Glutamatergic neuron (in vitro differentiated cells): ENCODE measurements around the gene SLC17A9. TPM values are rescaled to one million over a fixed set of nuclear protein-coding genes. Genes with fewer than 3 reads are reported as not detected.

Source experiments
- DNase-seq: peaks from one replicate; pipeline ENCODE4 v3.0.0; 2022
- H3K27ac Mint-ChIP-seq: one replicate; pipeline ENCODE4 v1.8.0; 2020; ENCODE audit warnings: mild to moderate bottlenecking, mixed read lengths, inconsistent platforms; ENCODE audit not compliant: unreplicated experiment
- H3K27me3 Mint-ChIP-seq: one replicate; pipeline ENCODE4 v1.8.0; 2020; ENCODE audit warnings: mild to moderate bottlenecking, moderate library complexity, mixed read lengths, inconsistent platforms; ENCODE audit not compliant: unreplicated experiment
- H3K36me3 Mint-ChIP-seq: one replicate; pipeline ENCODE4 v1.8.0; 2020; ENCODE audit warnings: mild to moderate bottlenecking, mixed read lengths, inconsistent platforms; ENCODE audit not compliant: unreplicated experiment
- H3K4me1 Mint-ChIP-seq: one replicate; pipeline ENCODE4 v1.8.0; 2020; ENCODE audit warnings: mild to moderate bottlenecking, low read depth, mixed read lengths, inconsistent platforms; ENCODE audit not compliant: unreplicated experiment
- H3K4me3 Mint-ChIP-seq: one replicate; pipeline ENCODE4 v1.8.0; 2020; ENCODE audit warnings: mild to moderate bottlenecking, mixed read lengths, inconsistent platforms; ENCODE audit not compliant: unreplicated experiment
- H3K9me3 Mint-ChIP-seq: one replicate; pipeline ENCODE4 v1.8.0; 2020; ENCODE audit warnings: mild to moderate bottlenecking, moderate library complexity, mixed read lengths, inconsistent platforms; ENCODE audit not compliant: unreplicated experiment
- total RNA-seq: library from RNA; stranded (reverse); fragmentation: NEBNext Ultra II Directional; extraction: Animal tissue kit (Norgen Biotek cat#: 25700); gene quantifications from one replicate; pipeline ENCODE4 v1.2.1, GENCODE V29; 2021; ENCODE audit not compliant: unreplicated experiment
- TF ChIP-seq, protein P1 (sequence below): fragments of 200-600 bp; sonication (generic); IDR thresholded peaks from one replicate; pipeline ENCODE4 v1.5.0; 2021; ENCODE audit not compliant: partially characterized antibody, unreplicated experiment

The SLC17A9 gene
- total RNA-seq, 1 donor from 2014 or later = 1.8 TPM

DNA sequence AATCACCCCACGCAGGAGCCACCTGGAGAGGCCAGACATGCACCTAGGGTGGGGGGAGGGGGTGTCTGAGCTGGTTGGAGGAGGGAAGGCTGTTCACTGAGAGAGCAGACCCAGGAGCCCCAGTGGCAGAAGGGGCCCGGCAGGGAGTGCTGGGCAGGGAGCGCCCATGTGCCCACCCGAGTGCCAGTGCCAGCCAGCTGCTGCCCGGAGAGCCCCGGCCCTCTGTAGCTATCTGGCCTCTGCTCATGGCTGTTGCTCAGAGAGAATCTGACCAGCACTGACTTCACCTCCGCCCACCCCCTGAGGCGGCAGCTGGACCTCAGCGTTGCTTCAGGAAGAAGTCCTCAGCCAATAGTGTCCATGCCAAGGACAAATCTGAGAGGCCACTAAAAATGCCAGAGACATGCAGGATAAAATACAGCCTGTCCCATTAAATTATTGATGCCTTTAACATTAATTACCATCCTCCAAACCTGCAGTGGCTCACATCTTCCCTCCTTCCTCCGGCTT, 22.8 kb downstream of the SLC17A9 start:
- H3K27ac Mint-ChIP-seq = no peak overlapping the region
- H3K4me3 Mint-ChIP-seq = no peak overlapping the region
- DNase-seq = no peak
- peaks cover 14% of the 10 kb centered on the region for H3K9me3 Mint-ChIP-seq
- TF ChIP-seq, protein P1, sequence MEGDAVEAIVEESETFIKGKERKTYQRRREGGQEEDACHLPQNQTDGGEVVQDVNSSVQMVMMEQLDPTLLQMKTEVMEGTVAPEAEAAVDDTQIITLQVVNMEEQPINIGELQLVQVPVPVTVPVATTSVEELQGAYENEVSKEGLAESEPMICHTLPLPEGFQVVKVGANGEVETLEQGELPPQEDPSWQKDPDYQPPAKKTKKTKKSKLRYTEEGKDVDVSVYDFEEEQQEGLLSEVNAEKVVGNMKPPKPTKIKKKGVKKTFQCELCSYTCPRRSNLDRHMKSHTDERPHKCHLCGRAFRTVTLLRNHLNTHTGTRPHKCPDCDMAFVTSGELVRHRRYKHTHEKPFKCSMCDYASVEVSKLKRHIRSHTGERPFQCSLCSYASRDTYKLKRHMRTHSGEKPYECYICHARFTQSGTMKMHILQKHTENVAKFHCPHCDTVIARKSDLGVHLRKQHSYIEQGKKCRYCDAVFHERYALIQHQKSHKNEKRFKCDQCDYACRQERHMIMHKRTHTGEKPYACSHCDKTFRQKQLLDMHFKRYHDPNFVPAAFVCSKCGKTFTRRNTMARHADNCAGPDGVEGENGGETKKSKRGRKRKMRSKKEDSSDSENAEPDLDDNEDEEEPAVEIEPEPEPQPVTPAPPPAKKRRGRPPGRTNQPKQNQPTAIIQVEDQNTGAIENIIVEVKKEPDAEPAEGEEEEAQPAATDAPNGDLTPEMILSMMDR = no peak
- peaks cover 7% of the 10 kb centered on the region for H3K27me3 Mint-ChIP-seq
- H3K4me1 Mint-ChIP-seq = peaks cover 28% of the 10 kb centered on the region
- no peaks in the 10 kb centered on the region for H3K36me3 Mint-ChIP-seq

DNA sequence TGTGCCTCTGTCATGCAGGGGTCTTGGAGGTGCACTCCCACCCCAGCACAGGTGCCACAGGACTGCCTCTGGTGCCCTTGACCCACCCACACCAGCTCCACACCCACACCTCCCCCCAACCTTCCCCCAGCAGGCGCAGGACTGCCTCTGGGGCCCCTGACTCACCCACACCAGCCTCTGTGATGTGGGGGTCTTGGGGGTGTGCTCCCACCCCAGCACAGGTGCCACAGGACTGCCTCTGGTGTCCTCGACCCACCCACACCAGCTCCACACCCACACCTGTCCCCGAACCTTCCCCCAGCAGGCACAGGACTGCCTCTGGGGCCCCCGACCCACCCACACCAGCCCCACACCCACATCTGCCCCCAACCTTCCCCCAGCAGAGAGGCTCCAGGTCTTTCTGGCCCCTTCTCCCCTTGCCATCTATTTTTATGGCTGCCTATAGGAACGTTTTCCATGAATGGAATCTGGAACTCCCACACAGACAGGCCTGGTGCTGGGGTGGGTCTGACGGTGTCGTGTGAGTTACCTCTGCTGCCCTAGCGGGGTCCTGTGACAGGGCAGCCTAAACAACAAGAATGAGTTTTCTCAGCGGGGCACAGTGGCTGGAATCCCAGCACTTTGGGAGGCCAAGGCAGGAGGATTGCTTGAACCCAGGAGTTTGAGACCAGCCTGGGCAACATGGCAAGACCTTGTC, 23.5 kb downstream of the SLC17A9 start:
- TF ChIP-seq, protein P1 = no peak
- Mint-ChIP-seq H3K27me3 (peaks cover 10% of the 10 kb centered on the region), H3K4me1 (peaks cover 32% of the 10 kb centered on the region), H3K4me3 (peak overlapping the region; percentile 42), H3K9me3 (peaks cover 17% of the 10 kb centered on the region), H3K27ac (peak overlapping the region; percentile 66), H3K36me3 (no peaks in the 10 kb centered on the region)
- no peak for DNase-seq

GRCh38 chr20:62976886-62977285, 24.4 kb downstream of the SLC17A9 start:
- peaks cover 3% of the 10 kb centered on the region for H3K27me3 Mint-ChIP-seq
- H3K9me3 Mint-ChIP-seq = peaks cover 11% of the 10 kb centered on the region
- DNase-seq = peak; percentile 60
- peak overlapping the region; percentile 66 for H3K27ac Mint-ChIP-seq
- H3K4me3 Mint-ChIP-seq = peak overlapping the region; percentile 42
- TF ChIP-seq, protein P1 = no peak
- peaks cover 25% of the 10 kb centered on the region for H3K4me1 Mint-ChIP-seq
- H3K36me3 Mint-ChIP-seq = no peaks in the 10 kb centered on the region

GRCh38 chr20:62977613-62978560, 25.4 kb downstream of the SLC17A9 start:
- peaks cover 26% of the 10 kb centered on the region for H3K4me1 Mint-ChIP-seq
- peaks cover 3% of the 10 kb centered on the region for H3K27me3 Mint-ChIP-seq
- H3K4me3 Mint-ChIP-seq = no peak overlapping the region
- H3K36me3 Mint-ChIP-seq = no peaks in the 10 kb centered on the region
- H3K27ac Mint-ChIP-seq = peak overlapping the region; percentile 68
- no peak for DNase-seq
- peaks cover 9% of the 10 kb centered on the region for H3K9me3 Mint-ChIP-seq
- TF ChIP-seq, protein P1 = no peak
